ENCODE measurements around the gene SYTL5. TPM values are rescaled to one million over a fixed set of nuclear protein-coding genes. Genes with fewer than 3 reads are reported as not detected.

SYTL5 gene
- total RNA-seq, 1 donor from 2014 or later: 2.2 TPM

DNA sequence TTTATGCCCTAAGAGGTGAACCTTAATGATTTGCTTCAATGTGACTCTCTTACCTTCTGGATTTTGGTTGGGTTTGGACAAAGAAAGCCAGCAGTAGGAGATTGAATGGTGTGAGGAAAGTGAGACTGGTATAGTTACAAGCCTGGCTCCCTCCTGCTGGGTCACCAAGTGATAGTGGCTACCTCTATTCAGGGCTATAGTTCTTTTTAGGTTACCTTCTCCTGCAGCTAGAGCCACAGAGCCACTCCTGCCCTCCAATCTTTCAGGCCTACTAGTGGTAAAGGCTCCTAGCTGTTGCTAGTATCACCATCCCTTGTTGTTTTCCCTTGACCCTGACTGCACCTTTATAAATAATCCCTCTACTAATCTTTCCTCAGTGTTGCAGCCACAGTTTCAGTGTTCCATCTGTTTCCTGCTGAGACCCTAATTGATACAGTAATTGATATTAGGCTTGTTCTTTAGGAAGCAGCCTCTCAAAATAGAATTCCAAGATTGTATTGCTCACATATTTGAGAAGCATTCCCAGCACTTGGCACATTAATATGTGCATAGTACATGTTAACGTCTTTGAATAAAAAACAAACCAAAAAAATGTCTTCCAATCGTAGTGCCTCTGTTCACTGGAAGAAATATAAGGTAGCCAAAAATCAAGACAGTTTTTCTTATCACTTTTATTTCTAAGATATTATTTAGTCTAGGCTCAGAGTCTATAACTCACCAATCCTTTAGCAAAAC, 132.0 kb downstream of the SYTL5 start:
- TF ChIP-seq, protein P1, sequence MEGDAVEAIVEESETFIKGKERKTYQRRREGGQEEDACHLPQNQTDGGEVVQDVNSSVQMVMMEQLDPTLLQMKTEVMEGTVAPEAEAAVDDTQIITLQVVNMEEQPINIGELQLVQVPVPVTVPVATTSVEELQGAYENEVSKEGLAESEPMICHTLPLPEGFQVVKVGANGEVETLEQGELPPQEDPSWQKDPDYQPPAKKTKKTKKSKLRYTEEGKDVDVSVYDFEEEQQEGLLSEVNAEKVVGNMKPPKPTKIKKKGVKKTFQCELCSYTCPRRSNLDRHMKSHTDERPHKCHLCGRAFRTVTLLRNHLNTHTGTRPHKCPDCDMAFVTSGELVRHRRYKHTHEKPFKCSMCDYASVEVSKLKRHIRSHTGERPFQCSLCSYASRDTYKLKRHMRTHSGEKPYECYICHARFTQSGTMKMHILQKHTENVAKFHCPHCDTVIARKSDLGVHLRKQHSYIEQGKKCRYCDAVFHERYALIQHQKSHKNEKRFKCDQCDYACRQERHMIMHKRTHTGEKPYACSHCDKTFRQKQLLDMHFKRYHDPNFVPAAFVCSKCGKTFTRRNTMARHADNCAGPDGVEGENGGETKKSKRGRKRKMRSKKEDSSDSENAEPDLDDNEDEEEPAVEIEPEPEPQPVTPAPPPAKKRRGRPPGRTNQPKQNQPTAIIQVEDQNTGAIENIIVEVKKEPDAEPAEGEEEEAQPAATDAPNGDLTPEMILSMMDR (conservative IDR thresholded peaks at IDR 0.05): no peak
- Mint-ChIP-seq H3K27me3 (no peaks in the 10 kb centered on the region), H3K9me3 (no peaks in the 10 kb centered on the region)

GRCh38 chrX:38138900-38139299, 132.5 kb downstream of the SYTL5 start:
- no peaks in the 10 kb centered on the region for H3K9me3 Mint-ChIP-seq

More for the DNA sequence above, 132.0 kb downstream of the SYTL5 start:
- Mint-ChIP-seq H3K36me3 (no peaks in the 10 kb centered on the region), H3K4me1 (ENCODE audit: unreplicated experiment) (no peaks in the 10 kb centered on the region), H3K4me3 (no peak overlapping the region), H3K27ac (no peak overlapping the region)
- DNase-seq (ENCODE audit: extremely low spot score, unreplicated experiment): no peak

DNA sequence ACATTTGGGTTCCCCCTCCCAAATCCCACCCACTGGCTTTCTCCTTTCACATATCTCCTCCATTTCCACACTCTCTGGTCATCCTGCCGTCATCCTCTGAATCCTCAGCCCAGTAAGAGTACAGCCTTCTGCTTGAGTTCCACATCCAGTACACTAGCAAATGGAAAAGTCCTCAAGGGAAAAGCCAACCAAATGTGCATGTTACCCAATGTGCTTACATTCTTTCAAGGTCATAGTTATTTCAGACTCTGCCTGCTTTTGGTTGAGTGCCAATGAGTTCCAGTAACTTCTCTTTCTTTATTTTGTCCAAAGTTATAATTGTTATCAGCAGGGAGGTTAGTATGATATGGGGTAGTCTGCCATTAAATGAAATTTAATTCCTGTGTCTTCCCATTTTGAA, 136.3 kb downstream of the SYTL5 start:
- no peaks in the 10 kb centered on the region for H3K36me3 Mint-ChIP-seq
- peaks cover 5% of the 10 kb centered on the region for H3K9me3 Mint-ChIP-seq
- H3K4me1 Mint-ChIP-seq (ENCODE audit: unreplicated experiment): no peaks in the 10 kb centered on the region
- TF ChIP-seq, protein P1 (conservative IDR thresholded peaks at IDR 0.05): no peak
- H3K27ac Mint-ChIP-seq: no peak overlapping the region
- no peak for DNase-seq (ENCODE audit: extremely low spot score, unreplicated experiment)
- H3K27me3 Mint-ChIP-seq: no peaks in the 10 kb centered on the region
- no peak overlapping the region for H3K4me3 Mint-ChIP-seq

More at GRCh38 chrX:38138900-38139299, 132.5 kb downstream of the SYTL5 start:
- no peak for DNase-seq (ENCODE audit: extremely low spot score, unreplicated experiment)
- no peaks in the 10 kb centered on the region for H3K27me3 Mint-ChIP-seq
- H3K27ac Mint-ChIP-seq: no peak overlapping the region
- TF ChIP-seq, protein P1 (conservative IDR thresholded peaks at IDR 0.05): no peak
- H3K36me3 Mint-ChIP-seq: no peaks in the 10 kb centered on the region
- no peak overlapping the region for H3K4me3 Mint-ChIP-seq
- no peaks in the 10 kb centered on the region for H3K4me1 Mint-ChIP-seq (ENCODE audit: unreplicated experiment)

- Mint-ChIP-seq H3K9me3 (peaks cover 5% of the 10 kb centered on the region), H3K4me3 (no peak overlapping the region), H3K27me3 (no peaks in the 10 kb centered on the region), H3K36me3 (no peaks in the 10 kb centered on the region), H3K4me1 (ENCODE audit: unreplicated experiment) (no peaks in the 10 kb centered on the region), H3K27ac (no peak overlapping the region)
- TF ChIP-seq, protein P1 (conservative IDR thresholded peaks at IDR 0.05): no peak
- DNase-seq (ENCODE audit: extremely low spot score, unreplicated experiment): no peak
Observed at GRCh38 chrX:38149016-38149415, 142.7 kb downstream of the SYTL5 start.

- Mint-ChIP-seq H3K9me3 (no peaks in the 10 kb centered on the region), H3K27ac (no peak overlapping the region), H3K4me3 (no peak overlapping the region), H3K36me3 (no peaks in the 10 kb centered on the region), H3K27me3 (no peaks in the 10 kb centered on the region), H3K4me1 (ENCODE audit: unreplicated experiment) (no peaks in the 10 kb centered on the region)
- TF ChIP-seq, protein P1 (conservative IDR thresholded peaks at IDR 0.05): no peak
- DNase-seq (ENCODE audit: extremely low spot score, unreplicated experiment): no peak
Observed at GRCh38 chrX:38150993-38151392, 144.6 kb downstream of the SYTL5 start.

Data from type B pancreatic cell (in vitro differentiated cells).